D721Med (cell line): ENCODE results near the gene SPEF1.

Experiments
- DNase-seq: peaks from one replicate; pipeline ENCODE4 v3.0.0; 2011; ENCODE audit warnings: low spot score; ENCODE audit not compliant: insufficient read length
- FAIRE-seq: peaks from 2 replicates; lab custom pipeline; 2011; peaks lifted over from hg19 to GRCh38; lab: Jason Lieb, UNC
- TF ChIP-seq, protein P1 (sequence below): IDR thresholded peaks from 2 replicates; pipeline ENCODE4 v1.5.1; 2012; ENCODE audit warnings: mild to moderate bottlenecking, control low read depth; ENCODE audit not compliant: insufficient read depth; ENCODE audit errors: missing control alignments

SPEF1 gene

DNA sequence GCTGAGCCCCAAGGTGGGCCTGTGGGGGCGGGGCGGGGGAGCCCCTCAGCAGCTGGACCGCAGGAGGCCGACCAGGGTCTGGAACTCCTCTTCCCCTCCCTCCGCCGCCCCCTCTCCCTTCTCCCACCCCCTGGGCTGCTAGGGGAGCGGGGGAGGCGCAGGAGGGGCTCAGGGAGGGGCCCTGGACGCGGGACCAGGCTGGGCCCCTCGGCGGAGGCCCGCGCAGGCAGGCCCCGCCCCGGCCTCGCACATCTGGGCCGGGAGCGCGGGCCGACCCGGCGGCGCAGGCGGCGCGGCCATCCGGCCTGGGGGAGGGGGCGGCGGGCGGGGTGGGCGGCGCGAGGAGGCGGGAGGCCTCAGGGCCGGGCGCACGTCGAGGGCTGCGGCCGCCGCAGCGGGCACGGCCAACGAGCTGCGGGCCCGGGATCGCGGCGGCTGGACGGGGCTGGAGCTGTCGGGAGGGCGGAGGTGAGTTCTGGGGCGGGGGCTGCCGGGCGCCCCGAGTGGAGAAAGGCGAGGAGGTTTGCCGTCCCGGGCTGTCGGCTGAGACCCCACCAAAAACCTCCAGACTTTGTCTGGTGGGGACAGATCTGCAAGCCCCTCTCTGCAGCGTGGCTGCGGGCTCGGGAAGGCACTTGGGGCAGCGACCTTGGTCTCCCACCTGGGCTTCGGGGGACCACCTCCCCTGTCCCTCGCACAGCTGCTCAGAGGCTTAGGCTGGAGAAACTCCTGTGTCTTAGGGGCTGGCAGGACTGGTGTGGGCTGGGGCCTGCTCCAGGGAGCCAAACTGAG is 48.7 kb downstream of the SPEF1 start, which contains the start of gene HSPA12B:
Gene HSPA12B, plus strand, starts transcription at position 359 of the 792 bp plus-strand sequence. CDS start 5,990 bp downstream, outside the sequence.
- DNase-seq, result no peak
- TF ChIP-seq, protein P1, sequence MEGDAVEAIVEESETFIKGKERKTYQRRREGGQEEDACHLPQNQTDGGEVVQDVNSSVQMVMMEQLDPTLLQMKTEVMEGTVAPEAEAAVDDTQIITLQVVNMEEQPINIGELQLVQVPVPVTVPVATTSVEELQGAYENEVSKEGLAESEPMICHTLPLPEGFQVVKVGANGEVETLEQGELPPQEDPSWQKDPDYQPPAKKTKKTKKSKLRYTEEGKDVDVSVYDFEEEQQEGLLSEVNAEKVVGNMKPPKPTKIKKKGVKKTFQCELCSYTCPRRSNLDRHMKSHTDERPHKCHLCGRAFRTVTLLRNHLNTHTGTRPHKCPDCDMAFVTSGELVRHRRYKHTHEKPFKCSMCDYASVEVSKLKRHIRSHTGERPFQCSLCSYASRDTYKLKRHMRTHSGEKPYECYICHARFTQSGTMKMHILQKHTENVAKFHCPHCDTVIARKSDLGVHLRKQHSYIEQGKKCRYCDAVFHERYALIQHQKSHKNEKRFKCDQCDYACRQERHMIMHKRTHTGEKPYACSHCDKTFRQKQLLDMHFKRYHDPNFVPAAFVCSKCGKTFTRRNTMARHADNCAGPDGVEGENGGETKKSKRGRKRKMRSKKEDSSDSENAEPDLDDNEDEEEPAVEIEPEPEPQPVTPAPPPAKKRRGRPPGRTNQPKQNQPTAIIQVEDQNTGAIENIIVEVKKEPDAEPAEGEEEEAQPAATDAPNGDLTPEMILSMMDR, result no peak
- no peak for FAIRE-seq

DNA sequence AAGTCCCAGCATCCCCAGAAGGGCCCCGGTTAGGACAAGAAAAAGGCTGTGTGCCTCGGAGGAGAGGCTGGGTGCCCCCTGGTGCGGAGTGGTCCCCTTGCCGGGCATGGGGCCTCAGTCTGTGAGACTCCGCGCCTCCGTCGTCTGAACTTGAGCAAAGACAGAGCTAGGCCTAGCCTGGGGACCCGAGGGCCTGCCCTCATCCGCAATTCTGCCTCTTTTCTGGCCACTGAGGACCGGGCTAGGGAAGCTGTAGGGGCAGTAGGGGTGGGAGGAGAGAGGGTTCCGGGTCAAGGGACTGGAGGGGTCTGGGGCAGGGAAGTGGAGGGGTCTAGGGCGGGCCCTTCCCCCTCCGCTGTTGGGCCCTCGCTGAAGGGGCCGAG is 49.3 kb downstream of the SPEF1 start:
- FAIRE-seq (no peak), DNase-seq (no peak)
- TF ChIP-seq, protein P1, result no peak

GRCh38 chr20:3730803-3731672 is 50.2 kb downstream of the SPEF1 start:
- TF ChIP-seq, protein P1, result no peak
- DNase-seq, result no peak
- FAIRE-seq, result no peak

GRCh38 chr20:3729811-3730540 is 51.3 kb downstream of the SPEF1 start:
- DNase-seq, result no peak
- TF ChIP-seq, protein P1, result no peak
- FAIRE-seq, result no peak

- FAIRE-seq (no peak), DNase-seq (no peak)
- TF ChIP-seq, protein P1, result no peak
Measured at GRCh38 chr20:3729378-3729777, 51.9 kb downstream of the SPEF1 start.

GRCh38 chr20:3728876-3729275 is 52.4 kb downstream of the SPEF1 start:
- TF ChIP-seq, protein P1, result no peak
- no peak for FAIRE-seq

More at GRCh38 chr20:3728876-3729275, 52.4 kb downstream of the SPEF1 start:
- DNase-seq, result no peak
